H1 (cell line): ENCODE measurements around the gene ARHGDIG. TPM values are rescaled to one million over a fixed set of nuclear protein-coding genes. Genes with fewer than 3 reads are reported as not detected.
A peak's percentile ranks its signal among the peaks of the same experiment; 100 is the strongest.

Experiments
- CTCF ChIA-PET: fragments of 300-600 bp; sonication (Branson Sonifier 250); formaldehyde crosslinking; loops from one replicate; lab custom pipeline; 2021; ENCODE audit not compliant: partially characterized antibody; lab: Charles Lee
- POLR2A ChIA-PET: fragments of 300-600 bp; sonication (Branson Sonifier 250); formaldehyde crosslinking; loops from one replicate; lab custom pipeline; 2021; ENCODE audit warnings: inconsistent platforms; ENCODE audit not compliant: partially characterized antibody; lab: Charles Lee
- DNase-seq, 2 experiments: peaks; one replicate each; pipeline versions ENCODE4 v3.0.0 to v3.0.0-alpha.2; 2010 to 2022; ENCODE audit warnings: low spot score in 2 of 2, low read depth in 1 of 2, mixed read lengths in 1 of 2
- FAIRE-seq: peaks from 2 replicates; lab custom pipeline; 2011; peaks lifted over from hg19 to GRCh38; lab: Jason Lieb, UNC
- H2AFZ ChIP-seq: 2 replicates; pipeline ENCODE4 v1.8.1; 2012; ENCODE audit warnings: low read length, inconsistent platforms
- H2AK5ac ChIP-seq: 2 replicates; pipeline ENCODE4 v1.6.1; 2013; ENCODE audit warnings: low read depth, low read length
- H2BK120ac ChIP-seq: replicated peaks from 2 replicates; pipeline ENCODE3; 2013; ENCODE audit warnings: low read depth, low read length, inconsistent platforms
- H2BK12ac ChIP-seq: 2 replicates; pipeline ENCODE4 v1.6.1; 2013; ENCODE audit warnings: low read depth, low read length
- H2BK15ac ChIP-seq: 2 replicates; pipeline ENCODE4 v1.6.1; 2013; ENCODE audit warnings: low read length
- H2BK20ac ChIP-seq: 2 replicates; pipeline ENCODE4 v1.6.1; 2013; ENCODE audit warnings: low read length
- H2BK5ac ChIP-seq: 2 replicates; pipeline ENCODE4 v1.6.1; 2013; ENCODE audit warnings: low read depth, low read length
- H3K14ac ChIP-seq: 2 replicates; pipeline ENCODE4 v1.6.1; 2013; ENCODE audit warnings: inconsistent platforms; ENCODE audit not compliant: insufficient read length
- H3K18ac ChIP-seq: 2 replicates; pipeline ENCODE4 v1.6.1; 2013; ENCODE audit warnings: low read length; ENCODE audit errors: extremely low read depth
- H3K23ac ChIP-seq: 2 replicates; pipeline ENCODE4 v1.6.1; 2013; ENCODE audit warnings: inconsistent platforms; ENCODE audit not compliant: insufficient read length
- H3K23me2 ChIP-seq: 2 replicates; pipeline ENCODE4 v1.6.1; 2013; ENCODE audit warnings: low read depth, low read length
- H3K27ac ChIP-seq: 2 replicates; pipeline ENCODE4 v1.6.1; 2011; ENCODE audit warnings: low read depth, low read length, inconsistent platforms
- H3K27me3 ChIP-seq, 4 experiments: replicated peaks in 1 of 4; 1 replicate in 1 of 4; 2 replicates in 3 of 4; pipeline versions ENCODE4 v1.6.1 to v1.8.1; 2011 to 2013; ENCODE audit warnings: low read length in 3 of 4, mild to moderate bottlenecking in 3 of 4, inconsistent platforms in 2 of 4, mixed read lengths in 2 of 4, moderate library complexity in 1 of 4; ENCODE audit not compliant: control insufficient read depth in 3 of 4, insufficient read depth in 3 of 4; ENCODE audit errors: extremely low read depth in 1 of 4
- H3K36me3 ChIP-seq, 4 experiments: 2 replicates each; pipeline versions ENCODE4 v1.6.1 to v1.8.1; 2011 to 2013; ENCODE audit warnings: mild to moderate bottlenecking in 4 of 4, low read length in 3 of 4, moderate library complexity in 2 of 4, control low read depth in 1 of 4, inconsistent platforms in 1 of 4; ENCODE audit not compliant: insufficient read depth in 4 of 4, control insufficient read depth in 2 of 4
- H3K4ac ChIP-seq: replicated peaks from 2 replicates; pipeline ENCODE3; 2013; ENCODE audit warnings: low read length, low read depth, mixed read lengths, inconsistent platforms; ENCODE audit not compliant: insufficient read length
- H3K4me1 ChIP-seq, 4 experiments: replicated peaks in 1 of 4; 1 replicate in 1 of 4; 2 replicates in 3 of 4; pipeline versions ENCODE4 v1.6.1 to v1.8.1; 2011 to 2013; ENCODE audit warnings: low read length in 3 of 4, inconsistent platforms in 2 of 4, mixed read lengths in 1 of 4; ENCODE audit not compliant: insufficient read depth in 4 of 4, control insufficient read depth in 3 of 4
- H3K4me2 ChIP-seq, 2 experiments: 2 replicates each; pipeline versions ENCODE4 v1.6.1 to v1.8.1; 2011 to 2013; ENCODE audit warnings: low read depth in 2 of 2, low read length in 2 of 2, control low read depth in 1 of 2, inconsistent platforms in 1 of 2, mild to moderate bottlenecking in 1 of 2; ENCODE audit not compliant: insufficient read depth in 1 of 2
- H3K4me3 ChIP-seq, 4 experiments: fragments of 200-600, 300-600 bp in 1 of 4; sonication (generic), shearing (Covaris generic), sonication (Bioruptor Twin) in 1 of 4; 2 replicates each; pipeline versions ENCODE4 v1.5.1 to v1.8.1; 2011 to 2016; ENCODE audit warnings: low read length in 4 of 4, low read depth in 3 of 4, control low read depth in 2 of 4, inconsistent platforms in 2 of 4, mild to moderate bottlenecking in 2 of 4, mixed read lengths in 1 of 4, moderate library complexity in 1 of 4; ENCODE audit not compliant: insufficient read depth in 2 of 4; ENCODE audit errors: extremely low read depth in 1 of 4
- H3K56ac ChIP-seq: replicated peaks from 2 replicates; pipeline ENCODE3; 2013; ENCODE audit warnings: low read depth, mild to moderate bottlenecking, mixed read lengths, low read length, inconsistent platforms; ENCODE audit not compliant: insufficient read length
- H3K79me1 ChIP-seq: 2 replicates; pipeline ENCODE4 v1.6.1; 2013; ENCODE audit warnings: low read depth, low read length, control low read depth
- H3K79me2 ChIP-seq, 2 experiments: 2 replicates each; pipeline versions ENCODE4 v1.6.1 to v1.8.1; 2012 to 2013; ENCODE audit warnings: low read length in 2 of 2, mild to moderate bottlenecking in 2 of 2, inconsistent platforms in 1 of 2; ENCODE audit not compliant: insufficient read depth in 2 of 2, control insufficient read depth in 1 of 2
- H3K9ac ChIP-seq, 4 experiments: replicated peaks in 1 of 4; 1 replicate in 1 of 4; 2 replicates in 3 of 4; pipeline versions ENCODE4 v1.6.1 to v1.8.1; 2011 to 2013; ENCODE audit warnings: low read depth in 3 of 4, low read length in 3 of 4, control low read depth in 2 of 4, mild to moderate bottlenecking in 2 of 4, moderate library complexity in 2 of 4, inconsistent platforms in 1 of 4; ENCODE audit errors: extremely low read depth in 1 of 4
- H3K9me3 ChIP-seq, 2 experiments: 2 replicates each; pipeline versions ENCODE4 v1.6.1 to v1.8.1; 2012 to 2013; ENCODE audit warnings: mild to moderate bottlenecking in 2 of 2, moderate library complexity in 2 of 2, control low read depth in 1 of 2, inconsistent platforms in 1 of 2, low read depth in 1 of 2, low read length in 1 of 2, mixed read lengths in 1 of 2; ENCODE audit not compliant: insufficient read depth in 2 of 2
- H4K20me1 ChIP-seq, 2 experiments: replicated peaks in 1 of 2; 2 replicates each; pipeline versions ENCODE3 to v1.8.1; 2011 to 2013; ENCODE audit warnings: inconsistent platforms in 2 of 2, low read length in 2 of 2, mild to moderate bottlenecking in 1 of 2; ENCODE audit not compliant: insufficient read depth in 2 of 2, control insufficient read depth in 1 of 2
- H4K5ac ChIP-seq: 2 replicates; pipeline ENCODE4 v1.6.1; 2013; ENCODE audit warnings: low read length, low read depth, mixed read lengths, inconsistent platforms; ENCODE audit not compliant: insufficient read length
- H4K8ac ChIP-seq: 2 replicates; pipeline ENCODE4 v1.8.0; 2013; ENCODE audit warnings: mild to moderate bottlenecking, moderate library complexity, low read length, inconsistent platforms; ENCODE audit not compliant: insufficient read depth; ENCODE audit errors: extremely low read depth
- H4K91ac ChIP-seq: replicated peaks from 2 replicates; pipeline ENCODE3; 2013; ENCODE audit warnings: low read length, mixed read lengths, inconsistent platforms; ENCODE audit not compliant: insufficient read length
- BACH1 ChIP-seq: IDR thresholded peaks from 2 replicates; pipeline ENCODE4 v1.6.1; 2012; ENCODE audit warnings: low read length, improper control_type of control experiment
- SAP30 ChIP-seq: fragments of 300-600 bp; sonication (generic); IDR thresholded peaks from 2 replicates; pipeline ENCODE4 v1.7.1; 2012; ENCODE audit warnings: low read length, moderate library complexity, mild to moderate bottlenecking, inconsistent platforms; ENCODE audit not compliant: insufficient read depth, insufficient replicate concordance
- YY1 ChIP-seq: IDR thresholded peaks from 2 replicates; pipeline ENCODE4 v1.6.1; 2011; ENCODE audit warnings: low read depth, mild to moderate bottlenecking, low read length
- WGBS, 2 experiments: shearing (Covaris generic) in 1 of 2; methylation state at CpG; one replicate each; pipeline versions ENCODE4 v1.1.6 to v1.1.7; 2013 to 2015; ENCODE audit warnings: low lambda C conversion rate in 2 of 2, mixed read lengths in 2 of 2, inconsistent platforms in 1 of 2, low coverage in 1 of 2, missing lambda C conversion rate in 1 of 2; ENCODE audit not compliant: insufficient replicate concordance in 2 of 2, insufficient coverage in 1 of 2, insufficient read length in 1 of 2; ENCODE audit errors: extremely low coverage in 1 of 2, missing lambda C conversion rate in 1 of 2; 5-methylcytosine and 5-hydroxymethylcytosine counted together
- polyA plus RNA-seq, 7 experiments: library from polyadenylated mRNA; depleted of rRNA in 3 of 7; stranded (reverse) in 5 of 7; unstranded in 2 of 7; fragments of >200 nt in 5 of 7; fragments of 200-250 nt in 2 of 7; gene quantifications; 1 replicate in 5 of 7; 2 replicates in 1 of 7; 4 replicates in 1 of 7; pipeline versions ENCODE4 v1.2.1 to v1.2.3, GENCODE V29; 2011 to 2013; ENCODE audit warnings: missing spikeins in 2 of 7, mixed read lengths in 2 of 7
- total RNA-seq: library from RNA; stranded (reverse); fragmentation: NEBNext Ultra II Directional; extraction: Animal tissue kit (Norgen Biotek cat#: 25700); gene quantifications from 2 replicates; pipeline ENCODE4 v1.2.1, GENCODE V29; 2021

ARHGDIG gene
- total and polyA plus RNA-seq, 2 of the 8 experiments (the other 6 are each of a cell fraction or from before 2014, with no cell fraction given): 1.2 to 2.9 TPM

DNA sequence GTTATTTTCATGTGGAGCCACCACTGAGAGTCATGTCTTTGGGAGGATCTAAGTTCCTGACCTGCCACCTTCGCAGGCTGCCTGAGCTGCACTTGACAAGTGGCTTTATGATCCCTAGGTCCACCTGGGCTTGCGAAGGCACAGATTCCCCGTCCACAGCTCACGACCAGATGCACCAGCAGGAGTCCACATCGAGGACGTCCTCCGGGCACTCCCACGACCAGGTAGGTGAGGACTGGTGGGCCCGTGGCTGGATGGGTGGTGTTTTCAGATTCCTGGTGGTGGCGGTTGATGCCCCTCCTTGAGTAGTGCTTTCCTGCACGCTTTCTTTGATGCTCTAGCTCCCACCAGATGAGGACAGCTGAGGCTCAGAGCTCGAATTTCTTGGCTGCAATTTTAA lies 31.0 kb upstream of the ARHGDIG start:
- no peaks in the 10 kb centered on the region for H3K23me2 ChIP-seq
- CTCF ChIA-PET: interaction anchor here (0.6 to 1.6 kb wide), 5 partner anchors 12 to 184 kb away, joined by 3 to 9 read pairs (median 3); no protein-coding TSS in a partner anchor
- no peak overlapping the region for H3K4me2 ChIP-seq
- H2AFZ ChIP-seq: no peak overlapping the region
- H3K27ac ChIP-seq: no peak overlapping the region
- no peak overlapping the region for H2BK20ac ChIP-seq
- H3K27me3 ChIP-seq: no peaks in the 10 kb centered on the region
- peaks cover 3% of the 10 kb centered on the region for H3K79me1 ChIP-seq
- H2BK12ac ChIP-seq: no peak overlapping the region
- POLR2A ChIA-PET: interaction anchor here (1.3 to 2.1 kb wide), 3 partner anchors 10 to 20 kb away, joined by 4 to 9 read pairs (median 6); partner anchors contain the start of gene LUC7L
- H2BK15ac ChIP-seq: no peak overlapping the region
- peaks cover 0 to 4% (median 3%) of the 10 kb centered on the region in 4 experiments; a peak in 2 of 8 replicates for H3K36me3 ChIP-seq
- peaks cover 2 to 6% of the 10 kb centered on the region in 2 experiments for H4K20me1 ChIP-seq
- H3K79me2 ChIP-seq: peaks cover 0 to 4% of the 10 kb centered on the region in 2 experiments; a peak in 1 of 4 replicates
- H3K4ac ChIP-seq: no peak overlapping the region
- H3K56ac ChIP-seq: no peak overlapping the region
- H3K4me3 ChIP-seq: no peak overlapping the region
- 88% methylated on average over 12 of the region's 12 CpGs; no CpG with 5 or more reads in 1 of the 2 experiments for WGBS, 2 experiments
- no peak overlapping the region for H2BK120ac ChIP-seq
- no peak overlapping the region for H3K23ac ChIP-seq
- H4K5ac ChIP-seq: no peak overlapping the region
- no peak overlapping the region for H2BK5ac ChIP-seq
- H3K4me1 ChIP-seq: no peaks in the 10 kb centered on the region
- H4K91ac ChIP-seq: no peak overlapping the region
- FAIRE-seq (no peak), DNase-seq (no peak)
- H3K9ac ChIP-seq: no peak overlapping the region
- H3K9me3 ChIP-seq: no peaks in the 10 kb centered on the region
- peak overlapping the region; percentile 22; the same call in 1 of the 2 replicates for H4K8ac ChIP-seq
- H3K18ac ChIP-seq: no peak overlapping the region
- no peak overlapping the region for H2AK5ac ChIP-seq
- H3K14ac ChIP-seq: no peak overlapping the region
- no peak for TF ChIP-seq YY1
- TF ChIP-seq SAP30: no peak
- TF ChIP-seq BACH1: no peak
